H1 (cell line): ENCODE measurements around the gene COL4A1. TPM values are rescaled to one million over a fixed set of nuclear protein-coding genes. Genes with fewer than 3 reads are reported as not detected.

Source experiments
- CBX5 ChIP-seq: fragments of 300-800, 300-1000 bp; sonication (generic); IDR thresholded peaks from 2 replicates; pipeline ENCODE4 v1.7.1; 2016; ENCODE audit warnings: antibody characterized with exemption, low read length, low read depth
- EGR1 ChIP-seq: IDR thresholded peaks from 2 replicates; pipeline ENCODE4 v1.6.1; 2011; ENCODE audit warnings: low read depth, low read length, borderline replicate concordance
- polyA plus RNA-seq, 7 experiments: library from polyadenylated mRNA; depleted of rRNA in 3 of 7; stranded (reverse) in 5 of 7; unstranded in 2 of 7; fragments of >200 nt in 5 of 7; fragments of 200-250 nt in 2 of 7; gene quantifications; 1 replicate in 5 of 7; 2 replicates in 1 of 7; 4 replicates in 1 of 7; pipeline versions ENCODE4 v1.2.1 to v1.2.3, GENCODE V29; 2011 to 2013; ENCODE audit warnings: missing spikeins in 2 of 7, mixed read lengths in 2 of 7
- total RNA-seq: library from RNA; stranded (reverse); fragmentation: NEBNext Ultra II Directional; extraction: Animal tissue kit (Norgen Biotek cat#: 25700); gene quantifications from 2 replicates; pipeline ENCODE4 v1.2.1, GENCODE V29; 2021

COL4A1 gene
- total and polyA plus RNA-seq, 2 of the 8 experiments (the other 6 are each of a cell fraction or from before 2014, with no cell fraction given): 30.7 to 82.0 TPM

- TF ChIP-seq CBX5 (no peak), EGR1 (no peak)
- TF ChIP-seq, all 59 proteins: peak for 0
Measured at GRCh38 chr13:110186231-110186855, 120.6 kb downstream of the COL4A1 start (continued).
